Activated gamma-delta T cell treated with Interleukin-2 at 50 U/mL for 16 hours (primary cell): ENCODE results near the gene ARHGAP31.
"Not testable (repeated sequence)": the region's sequence is repeated elsewhere in the genome, so short reads cannot be mapped to it uniquely, and the experiment has no call there.

ENCODE experiments used
- DNase-seq: peaks from one replicate; pipeline ENCODE4 v3.0.0-alpha.2; 2020

Gene ARHGAP31

GRCh38 chr3:119352034-119352609 is 57.9 kb downstream of the ARHGAP31 start:
- DNase-seq = peak; percentile 9

- no peak for DNase-seq
Measured at GRCh38 chr3:119352863-119353527, 58.8 kb downstream of the ARHGAP31 start.

DNA sequence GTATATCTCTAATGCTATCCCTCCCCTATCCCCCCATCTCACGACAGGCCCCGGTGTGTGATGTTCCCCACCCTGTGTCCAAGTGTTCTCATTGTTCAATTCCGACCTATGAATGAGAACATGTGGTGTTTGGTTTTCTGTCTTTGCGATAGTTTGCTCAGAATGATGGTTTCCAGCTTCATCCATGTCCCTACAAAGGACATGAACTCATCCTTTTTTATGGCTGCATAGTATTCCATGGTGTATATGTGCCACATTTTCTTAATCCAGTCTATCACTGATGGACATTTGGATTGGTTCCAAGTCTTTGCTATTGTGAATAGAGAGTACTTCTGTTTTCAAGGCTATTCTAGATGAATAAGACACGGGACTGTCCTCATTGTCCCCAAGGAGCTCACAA is 61.4 kb downstream of the ARHGAP31 start:
- not testable (repeated sequence) for DNase-seq

- DNase-seq = no peak
Measured at GRCh38 chr3:119356646-119357045, 62.5 kb downstream of the ARHGAP31 start.

DNA sequence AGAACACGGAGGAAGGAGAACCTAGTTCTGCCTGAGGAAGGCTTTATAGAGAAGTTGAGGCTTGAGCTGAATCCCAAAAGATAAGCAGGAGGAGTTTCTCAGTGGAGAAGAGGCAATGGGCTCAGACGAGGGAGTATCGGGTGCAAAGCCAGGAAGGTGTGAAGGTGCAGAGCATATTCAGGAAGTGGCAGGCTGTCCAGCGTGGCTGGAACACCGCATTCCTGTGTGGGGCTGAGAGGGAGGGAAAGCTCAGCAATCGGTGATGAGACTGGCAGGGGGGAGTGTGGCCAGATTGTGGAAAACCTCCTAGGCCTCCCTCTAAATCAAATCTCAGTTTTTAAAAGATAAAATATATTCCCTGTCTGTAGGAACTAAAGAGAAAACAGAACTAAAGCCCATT is 63.0 kb downstream of the ARHGAP31 start:
- no peak for DNase-seq

GRCh38 chr3:119359476-119360326 is 65.5 kb downstream of the ARHGAP31 start:
- DNase-seq = no peak

GRCh38 chr3:119360736-119361462 is 66.7 kb downstream of the ARHGAP31 start:
- DNase-seq = no peak

DNA sequence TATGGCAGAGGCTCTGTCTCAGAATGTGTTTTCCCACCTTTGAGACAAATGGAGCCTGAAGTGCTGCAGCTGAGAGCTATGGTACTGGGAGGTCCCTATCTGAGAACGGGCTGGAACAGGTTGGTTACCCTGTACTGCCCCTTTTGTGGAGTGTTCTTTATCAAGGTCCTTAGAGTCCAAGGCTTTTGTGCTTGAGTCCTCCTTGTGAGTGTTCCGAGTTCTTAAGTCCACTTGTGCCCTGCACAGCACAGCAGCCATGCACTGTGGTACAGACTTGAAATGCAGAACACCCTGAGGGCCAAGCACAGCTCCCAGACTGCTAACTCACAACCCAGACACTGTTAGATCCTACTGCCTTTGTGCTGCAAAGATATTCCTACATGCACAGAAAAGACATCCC is 67.8 kb downstream of the ARHGAP31 start:
- no peak for DNase-seq

DNA sequence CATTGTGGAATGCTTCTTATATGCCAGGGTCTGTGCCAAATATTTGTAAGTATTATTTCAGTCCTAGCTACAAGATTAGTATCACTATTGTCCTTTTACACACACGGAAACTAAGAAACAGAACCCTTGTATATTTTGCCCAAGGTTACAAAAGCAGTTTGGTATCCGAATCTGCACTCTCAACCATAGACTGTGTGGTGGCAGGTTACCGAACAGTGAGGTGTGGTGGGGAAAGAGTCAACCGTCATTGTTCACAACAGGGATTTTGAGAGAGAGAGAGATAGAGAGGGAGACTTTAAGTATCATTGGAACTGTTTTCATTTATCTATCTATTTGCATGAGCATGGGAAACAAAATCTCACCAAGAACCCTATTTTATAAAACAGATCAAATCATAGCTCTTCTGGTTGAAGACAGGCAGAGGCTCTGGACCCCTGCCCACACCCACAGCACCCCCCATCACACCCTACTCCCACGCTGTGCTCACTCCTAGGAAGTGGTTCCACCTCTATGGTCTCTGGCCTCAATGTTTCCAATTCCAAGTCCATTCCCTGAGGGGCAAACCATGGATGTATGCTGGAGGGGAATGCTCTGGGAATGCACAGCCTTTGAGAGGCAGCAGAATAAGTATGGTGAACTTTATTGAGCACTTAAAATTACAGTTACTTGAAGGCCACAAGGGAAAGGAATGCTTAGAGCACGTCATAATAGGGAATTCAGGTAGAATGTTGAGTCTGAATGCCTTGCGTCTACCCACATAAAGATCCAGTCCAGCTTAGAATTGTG is 69.0 kb downstream of the ARHGAP31 start:
- no peak for DNase-seq

DNA sequence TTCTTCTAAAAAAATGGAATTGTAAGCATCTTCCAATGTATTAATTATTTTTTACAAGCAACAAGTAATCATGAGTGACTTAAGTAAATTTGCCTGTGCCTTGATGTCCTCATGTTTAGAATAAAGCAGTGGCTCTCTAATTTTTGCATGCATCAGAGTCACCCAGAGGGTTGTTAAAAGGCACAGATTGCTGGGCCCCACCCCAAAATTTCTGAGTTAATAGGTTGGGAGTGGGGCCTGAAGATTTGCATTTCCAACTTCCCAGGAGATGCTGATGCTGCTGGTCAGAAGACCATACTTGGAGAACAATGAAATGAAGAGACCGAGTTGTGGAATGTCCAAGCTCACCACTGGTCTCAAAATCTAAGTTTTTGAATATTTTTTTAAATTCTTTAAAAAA is 70.2 kb downstream of the ARHGAP31 start:
- no peak for DNase-seq

- no peak for DNase-seq
Measured at GRCh38 chr3:119365418-119365817, 71.2 kb downstream of the ARHGAP31 start.

GRCh38 chr3:119367000-119367399 is 72.8 kb downstream of the ARHGAP31 start:
- no peak for DNase-seq

- DNase-seq = no peak
Measured at GRCh38 chr3:119368298-119368697, 74.1 kb downstream of the ARHGAP31 start.

GRCh38 chr3:119371786-119372185 is 77.6 kb downstream of the ARHGAP31 start:
- DNase-seq = not testable (repeated sequence)

DNA sequence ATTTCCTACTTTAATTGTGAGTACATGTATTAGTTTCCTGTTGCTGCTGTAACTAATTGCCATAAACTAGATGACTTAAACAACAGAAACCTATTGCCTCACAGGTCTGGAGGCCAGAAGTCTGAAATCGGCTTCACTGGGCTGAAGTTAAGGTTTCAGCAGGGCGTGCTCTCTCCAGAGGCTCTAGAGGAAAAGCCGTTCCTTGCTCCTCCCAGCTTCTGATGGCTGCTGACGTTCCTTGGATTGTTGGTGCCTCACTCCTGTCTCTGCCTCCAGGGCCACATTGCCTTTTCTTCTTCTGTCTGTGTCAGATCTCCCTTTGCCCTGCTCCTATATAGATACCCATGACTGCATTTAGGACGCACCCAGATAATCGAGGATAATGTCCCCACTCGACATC is 80.9 kb downstream of the ARHGAP31 start:
- no peak for DNase-seq

DNA sequence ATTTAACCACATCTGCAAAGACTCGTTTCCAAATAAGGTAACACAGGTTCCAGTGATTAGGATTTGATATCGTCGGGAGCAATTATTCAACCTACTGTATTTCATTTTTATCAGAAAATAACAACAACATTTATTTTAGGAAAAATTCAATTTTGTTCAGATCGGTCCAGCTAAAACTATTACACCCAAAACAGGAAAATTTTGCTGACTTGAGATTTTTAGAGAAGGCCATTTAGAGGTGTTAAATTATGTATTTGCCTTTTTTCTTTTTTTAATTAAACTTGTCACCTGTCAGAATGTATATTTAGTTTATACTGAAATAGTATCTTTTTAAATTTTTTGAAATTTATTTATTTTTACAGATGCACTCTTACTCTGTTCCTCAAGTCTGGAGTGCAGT is 81.3 kb downstream of the ARHGAP31 start:
- no peak for DNase-seq

DNA sequence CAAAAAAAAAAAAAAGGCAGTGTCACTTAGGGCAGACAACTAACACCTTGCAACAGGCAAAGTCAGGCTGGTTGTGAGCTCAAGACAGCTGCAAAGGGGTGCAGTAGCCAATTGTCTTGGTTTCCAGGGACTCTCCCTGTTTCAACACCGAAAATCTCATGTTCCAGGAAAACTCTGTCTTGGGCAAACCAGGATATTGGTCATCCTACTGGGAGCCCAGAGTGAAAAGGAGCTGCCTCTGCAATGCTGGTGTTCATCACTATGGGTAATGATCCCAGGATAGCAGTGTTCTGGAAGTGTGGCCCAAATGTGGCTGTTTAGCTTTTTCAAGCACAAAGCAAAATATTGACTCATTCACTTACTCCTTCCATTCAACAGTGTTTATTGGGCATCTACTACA is 82.6 kb downstream of the ARHGAP31 start:
- DNase-seq = no peak

DNA sequence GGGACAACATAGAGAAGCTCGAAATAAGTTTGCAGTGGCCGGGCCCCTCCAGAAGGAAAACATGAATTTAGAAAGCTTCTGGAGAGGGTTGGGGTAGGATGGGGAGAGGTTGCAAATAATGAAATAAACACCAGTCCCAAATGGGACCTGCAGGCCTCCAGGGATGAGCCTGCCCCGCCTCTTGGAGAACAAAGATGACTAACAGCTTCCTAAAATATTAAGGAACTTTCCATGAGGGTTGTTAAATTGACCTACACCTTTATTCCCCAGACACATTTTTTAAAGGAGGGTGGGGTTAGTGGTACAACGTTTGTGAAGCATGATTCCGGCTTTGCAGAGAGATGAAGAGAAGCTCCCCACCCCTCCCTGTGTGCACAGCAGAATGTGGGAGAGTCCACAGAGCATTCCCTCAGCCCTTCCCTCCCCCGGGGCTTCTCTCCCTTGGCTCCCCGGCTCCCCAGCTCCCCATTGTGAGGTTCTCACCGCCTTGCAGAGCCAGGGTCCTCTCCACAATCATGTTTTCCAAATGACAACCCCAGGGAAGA is 84.1 kb downstream of the ARHGAP31 start:
- no peak for DNase-seq

GRCh38 chr3:119380697-119381096 is 86.5 kb downstream of the ARHGAP31 start:
- DNase-seq = no peak

DNA sequence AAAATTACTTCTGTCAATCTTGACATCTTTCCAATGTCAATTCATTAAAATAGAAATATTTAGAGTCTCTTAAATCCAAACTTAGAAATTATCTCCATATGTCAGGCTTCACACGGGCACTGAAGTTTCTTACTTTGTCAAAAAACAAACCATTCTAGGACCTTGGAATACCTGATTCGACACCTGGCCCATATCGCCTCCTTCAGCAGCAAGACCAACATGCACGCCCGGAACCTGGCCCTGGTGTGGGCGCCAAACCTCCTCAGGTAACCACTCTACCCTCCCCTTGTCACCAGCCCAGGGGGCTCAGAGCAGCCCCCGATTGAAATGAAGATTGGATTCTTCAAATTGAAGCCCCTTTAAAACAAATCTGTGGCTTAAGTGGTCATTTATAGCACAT is 88.0 kb downstream of the ARHGAP31 start:
- DNase-seq = no peak

DNA sequence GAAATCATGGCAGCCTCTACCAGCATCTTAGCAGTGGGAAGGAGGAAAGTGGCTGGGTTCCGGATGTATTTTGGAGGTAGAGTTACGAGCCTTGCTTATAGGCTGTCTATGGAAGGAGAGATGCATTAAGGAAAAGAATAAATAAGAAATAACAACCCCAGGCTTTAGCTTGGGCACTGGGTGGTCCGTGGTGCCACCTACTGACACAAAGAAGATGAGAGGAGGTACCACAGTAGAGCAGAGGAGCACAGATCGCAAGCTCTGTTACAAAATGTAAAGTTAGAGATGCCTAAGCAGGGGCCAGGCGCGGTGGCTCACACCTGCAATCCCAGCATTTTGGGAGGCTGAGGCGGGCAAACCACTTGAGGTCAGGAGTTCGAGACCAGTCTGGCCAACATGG is 94.4 kb downstream of the ARHGAP31 start:
- DNase-seq = no peak

- DNase-seq = no peak
Measured at GRCh38 chr3:119395923-119396358, 101.8 kb downstream of the ARHGAP31 start.
